Activated effector memory CD4-positive, alpha-beta T cell treated with Interleukin-2 at 50 U/mL for 16 hours (primary cell): Measurements from ENCODE around the gene ANXA3.

ENCODE experiments used
- DNase-seq: peaks from one replicate; pipeline ENCODE4 v3.0.0-alpha.2; 2020

The ANXA3 gene

DNA sequence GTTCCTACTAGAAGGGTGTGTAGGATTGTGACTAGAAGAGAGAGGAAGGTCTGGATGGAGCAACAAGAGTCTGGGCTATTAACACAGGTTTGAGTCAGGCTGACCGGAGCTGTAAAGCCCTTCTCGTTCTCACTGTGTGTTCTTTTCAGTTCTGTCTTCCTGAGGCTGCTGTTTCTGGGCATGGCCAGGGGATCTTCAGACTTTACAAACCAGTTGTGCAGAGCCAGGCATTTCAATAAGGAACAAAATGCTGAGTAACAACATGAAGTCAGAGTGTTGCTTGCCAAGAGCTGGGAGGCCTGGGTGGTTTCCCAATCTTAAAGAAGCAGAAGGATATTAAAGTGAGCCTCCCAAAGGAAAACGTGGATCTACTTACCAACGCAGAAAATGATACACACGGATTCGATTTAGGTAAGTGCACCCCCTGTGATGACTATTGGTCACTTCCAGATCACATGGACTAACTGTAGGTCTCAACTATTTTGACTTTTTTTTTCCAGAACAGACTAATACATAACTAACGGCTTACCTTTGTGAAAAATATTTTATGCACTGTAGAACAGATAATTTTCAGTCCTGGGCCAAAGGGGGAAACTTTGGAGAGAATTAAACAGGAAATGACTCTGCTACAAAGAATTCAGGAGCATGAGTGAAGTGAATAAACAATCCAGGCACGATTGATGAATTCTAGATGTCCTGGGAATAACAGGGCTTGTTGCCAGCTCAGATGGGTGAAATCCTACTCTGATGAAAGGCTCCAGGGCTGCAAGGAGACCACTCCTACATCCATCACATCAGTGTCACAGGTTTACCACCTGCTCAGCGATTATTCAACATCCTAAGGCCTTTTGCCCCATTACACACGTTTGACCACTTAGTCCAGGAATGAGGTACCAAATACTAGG is 94.5 kb downstream of the ANXA3 start:
- DNase-seq: no peak

GRCh38 chr4:78647272-78647671 is 95.7 kb downstream of the ANXA3 start:
- DNase-seq: no peak

DNA sequence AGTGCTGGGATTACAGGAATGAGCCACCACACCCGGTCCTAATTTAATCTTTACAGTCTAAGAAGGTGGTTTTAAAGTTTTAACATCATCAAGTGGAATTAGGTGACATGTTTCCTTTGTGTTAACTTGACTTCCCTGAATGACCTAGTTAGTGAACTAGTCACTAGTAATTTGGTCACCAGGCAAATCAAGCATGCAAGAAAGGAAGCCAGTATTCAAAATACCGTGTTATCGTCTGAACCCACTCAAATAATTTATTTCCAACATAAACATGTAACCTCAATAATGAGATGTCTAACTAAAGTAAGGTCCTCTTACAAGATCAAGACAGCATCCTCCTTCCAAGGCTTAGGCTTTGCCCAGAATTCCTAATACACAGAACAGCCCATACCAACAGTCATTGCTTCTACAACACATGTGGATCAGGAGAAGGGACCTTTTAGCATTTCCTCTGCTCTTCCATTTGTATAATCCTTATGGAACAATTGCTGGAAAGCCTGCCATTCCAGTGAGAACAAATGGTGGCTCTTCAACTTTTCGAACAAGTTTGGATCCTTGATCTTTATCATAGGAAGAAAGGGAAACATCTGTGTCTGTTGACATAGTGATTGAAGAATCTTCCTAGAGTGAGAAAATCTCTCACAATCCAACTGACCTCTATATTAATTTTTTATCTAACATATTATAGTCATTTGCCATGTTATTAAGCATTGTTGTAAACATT is 97.2 kb downstream of the ANXA3 start:
- DNase-seq: no peak

DNA sequence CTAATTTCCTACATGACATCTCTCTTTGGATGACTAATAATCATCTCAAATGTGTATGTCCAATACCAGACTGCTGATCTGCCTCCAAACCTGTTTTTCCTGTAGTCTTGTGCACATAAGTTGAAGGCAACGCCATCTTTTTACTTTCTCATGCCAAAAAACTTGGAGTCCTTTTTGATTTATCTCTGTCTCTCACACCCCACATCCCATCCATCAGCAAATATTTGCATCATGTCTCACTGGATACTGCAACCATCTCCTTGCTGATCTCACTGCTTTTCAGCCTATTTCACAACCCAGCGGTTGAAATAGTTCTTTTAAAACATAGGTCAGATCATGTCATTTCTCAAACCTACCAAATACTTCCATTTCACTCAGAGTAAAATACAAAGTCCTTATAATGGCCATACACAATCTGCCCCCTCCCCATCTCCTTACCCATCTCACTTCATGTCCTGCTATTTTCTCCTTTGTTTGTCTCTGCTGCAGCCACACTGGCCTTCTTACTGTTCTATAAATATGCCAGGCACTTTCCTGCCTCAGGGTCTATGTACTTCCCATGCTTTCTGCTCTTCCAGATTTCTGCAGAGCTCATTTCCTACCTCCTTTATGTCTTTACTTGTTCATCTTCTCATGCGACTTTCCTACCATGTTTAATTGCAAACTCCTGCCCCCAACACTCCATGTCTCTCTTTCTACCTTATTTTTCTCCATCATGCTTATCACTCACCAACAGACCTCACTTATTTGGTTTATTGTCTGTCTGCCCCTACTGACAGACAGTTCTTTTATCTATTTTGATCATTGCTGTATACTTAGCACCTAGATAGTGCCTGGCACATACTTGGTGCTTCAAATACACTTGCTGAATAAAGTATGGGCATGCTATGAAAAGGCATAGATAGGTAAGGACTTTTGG is 98.8 kb downstream of the ANXA3 start:
- no peak for DNase-seq

GRCh38 chr4:78651250-78651860 is 99.8 kb downstream of the ANXA3 start:
- no peak for DNase-seq

GRCh38 chr4:78652282-78652876 is 100.8 kb downstream of the ANXA3 start:
- no peak for DNase-seq

GRCh38 chr4:78653655-78654054 is 102.1 kb downstream of the ANXA3 start:
- no peak for DNase-seq

GRCh38 chr4:78654807-78655206 is 103.2 kb downstream of the ANXA3 start:
- no peak for DNase-seq

- no peak for DNase-seq
These were observed 105.4 kb downstream of the ANXA3 start for GRCh38 chr4:78656968-78657445.

GRCh38 chr4:78659264-78659663 is 107.7 kb downstream of the ANXA3 start:
- no peak for DNase-seq

- no peak for DNase-seq
These were observed 108.1 kb downstream of the ANXA3 start for GRCh38 chr4:78659665-78660064.
